Stimulated activated CD4-positive, alpha-beta T cell treated with anti-CD3 and anti-CD28 coated beads, Interleukin-1b, Interleukin-23, amount 100 ng/mL, for 24 hours (primary cell): ENCODE data around the gene SFMBT2.
"Not testable (repeated sequence)": the region's sequence is repeated elsewhere in the genome, so short reads cannot be mapped to it uniquely, and the experiment has no call there.

Experiments used
- DNase-seq, 4 experiments: peaks; one replicate each; pipeline ENCODE4 v3.0.0-alpha.2; 2020; ENCODE audit warnings: low read depth in 4 of 4, low spot score in 1 of 4

Gene SFMBT2

DNA sequence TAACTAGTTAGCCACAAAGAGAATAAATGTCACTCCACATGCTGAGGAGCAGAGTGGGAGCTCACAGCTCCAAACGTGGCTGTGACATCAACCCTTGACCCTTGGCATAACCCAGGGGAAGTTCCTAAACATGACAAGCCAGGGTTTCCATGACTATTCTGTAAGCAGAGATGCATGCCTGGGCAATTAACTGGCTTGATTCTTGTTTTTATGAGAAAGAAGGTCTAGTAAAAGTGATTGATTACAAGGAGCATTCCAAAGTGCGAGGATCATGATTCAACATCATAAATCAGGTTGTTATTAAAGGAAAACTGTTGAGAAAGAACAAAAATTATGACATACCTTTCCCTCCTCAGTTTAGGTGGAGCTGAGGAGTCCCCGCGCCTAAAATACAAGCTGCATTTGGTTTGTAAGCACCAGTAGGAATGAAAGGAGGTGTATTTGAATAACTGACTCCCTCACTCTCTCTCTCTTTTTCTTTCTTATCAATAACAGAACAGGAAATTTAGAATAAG is 108.4 kb downstream of the SFMBT2 start:
- DNase-seq: no peak

GRCh38 chr10:7301006-7301778 is 109.6 kb downstream of the SFMBT2 start:
- DNase-seq: no peak

GRCh38 chr10:7300384-7300971 is 110.4 kb downstream of the SFMBT2 start:
- DNase-seq: no peak

GRCh38 chr10:7299601-7300325 is 111.1 kb downstream of the SFMBT2 start:
- not testable (repeated sequence) for DNase-seq

DNA sequence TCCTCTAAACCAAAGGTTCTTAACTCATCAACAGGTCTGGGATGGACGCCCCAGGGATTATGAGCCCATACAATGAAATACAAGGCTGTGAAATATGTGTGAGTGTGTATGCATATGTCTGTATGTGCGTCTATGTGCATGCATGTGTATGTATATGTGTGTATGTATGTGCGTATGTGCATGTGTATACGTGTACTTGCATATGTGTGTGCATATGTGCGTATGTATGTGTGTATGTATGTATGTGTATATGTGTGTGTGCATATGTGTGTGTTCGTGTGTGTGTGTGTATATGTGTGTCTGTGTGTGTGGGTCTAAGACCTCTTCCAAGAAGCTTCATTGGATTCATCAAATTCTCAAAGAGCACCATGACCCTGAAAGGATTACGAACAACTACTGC is 112.3 kb downstream of the SFMBT2 start:
- no peak for DNase-seq

GRCh38 chr10:7297094-7297493 is 113.7 kb downstream of the SFMBT2 start:
- DNase-seq: no peak

DNA sequence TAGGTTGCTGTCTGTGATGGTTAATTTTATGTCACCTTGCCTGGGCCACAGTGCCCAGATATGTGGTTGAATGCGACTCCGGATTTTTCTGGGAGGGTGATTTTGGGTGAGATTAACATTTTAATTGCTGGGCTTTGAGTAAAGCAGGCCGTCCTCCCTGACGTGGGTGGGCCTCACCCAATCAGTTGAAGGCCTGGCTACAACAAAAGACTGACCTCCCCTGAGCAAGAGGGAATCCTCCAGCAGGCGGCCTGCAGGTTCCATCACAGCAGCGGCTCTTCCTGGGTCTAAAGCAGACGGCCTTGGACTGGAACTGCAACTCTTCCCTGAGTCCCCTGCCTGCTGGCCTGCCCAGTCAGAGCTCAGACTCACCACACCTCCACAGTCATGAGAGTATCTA is 114.2 kb downstream of the SFMBT2 start:
- DNase-seq: no peak

- no peak for DNase-seq
Measured at GRCh38 chr10:7296076-7296475, 114.8 kb downstream of the SFMBT2 start.

DNA sequence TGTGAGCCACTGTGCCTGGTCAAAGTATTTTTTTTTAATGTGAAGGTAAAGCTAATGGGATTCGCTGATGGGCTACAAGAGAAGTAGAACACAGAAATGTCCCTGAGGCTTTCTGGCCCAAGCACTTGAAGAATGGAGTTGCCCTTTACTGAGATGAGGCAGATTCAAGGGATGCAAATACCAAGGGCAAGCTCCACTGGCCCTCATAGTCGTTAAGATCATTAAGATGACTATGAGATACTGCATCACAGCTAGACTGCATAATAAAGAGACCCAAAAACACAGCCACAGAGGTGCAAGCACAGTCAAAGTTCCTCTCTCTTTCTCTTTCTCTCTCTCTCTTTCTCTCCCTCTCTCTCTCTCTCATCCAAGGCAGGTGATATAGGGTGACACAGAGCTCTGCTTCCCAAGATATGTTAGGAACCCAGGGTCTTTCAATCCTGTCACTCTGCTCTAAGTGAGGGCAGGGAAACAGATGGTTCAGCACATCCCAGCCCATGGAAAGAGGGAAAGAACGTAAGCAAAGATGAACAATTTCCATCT is 117.4 kb downstream of the SFMBT2 start:
- no peak for DNase-seq

GRCh38 chr10:7291487-7292270 is 119.2 kb downstream of the SFMBT2 start:
- DNase-seq: no peak

DNA sequence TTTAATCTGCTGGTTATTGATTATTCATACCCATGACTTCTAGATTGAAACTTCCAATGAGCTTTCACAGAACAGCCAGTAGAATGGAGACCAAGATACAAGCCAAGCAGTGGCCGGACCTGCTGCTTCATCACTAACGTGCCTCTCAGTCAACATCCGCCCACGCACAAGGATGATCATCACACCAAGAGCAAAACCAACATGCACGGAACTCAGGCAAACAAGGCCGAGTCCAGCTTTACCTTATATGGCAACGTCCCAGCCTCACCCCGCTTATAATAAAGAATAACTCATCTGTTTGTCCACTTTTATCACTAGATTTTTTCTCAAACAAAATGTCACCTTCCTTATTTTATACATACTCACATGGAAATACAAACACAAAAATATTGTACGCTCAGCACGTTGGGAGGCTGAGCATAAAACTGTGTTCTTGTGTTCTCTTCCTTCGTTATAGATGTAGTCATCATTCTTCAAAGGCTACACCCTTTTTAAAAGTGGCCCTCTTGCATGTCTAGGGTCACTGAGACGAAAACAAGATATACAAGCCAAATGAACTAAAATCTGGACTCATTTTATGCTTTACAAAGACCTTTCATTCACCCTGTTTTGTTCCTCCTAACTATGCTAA is 122.7 kb downstream of the SFMBT2 start:
- no peak for DNase-seq

DNA sequence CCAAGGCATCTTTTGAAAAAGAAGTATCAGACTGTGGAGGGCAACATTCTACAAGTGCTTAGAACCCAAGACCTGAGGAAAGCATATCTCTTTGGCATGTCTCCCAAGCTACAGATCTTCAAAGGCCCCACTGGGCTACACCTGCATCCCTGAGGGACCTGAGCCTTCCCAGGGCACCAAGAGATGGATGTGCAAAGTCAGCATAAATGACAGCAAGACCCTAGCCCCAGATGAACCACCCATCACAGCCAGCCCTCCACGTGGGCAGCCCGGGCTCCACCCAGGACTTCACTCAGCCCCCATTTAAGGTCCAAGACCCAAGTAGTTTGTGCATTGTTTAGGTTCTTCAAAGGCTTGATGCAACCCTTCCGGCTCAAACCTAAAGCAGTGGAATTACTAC is 123.5 kb downstream of the SFMBT2 start:
- no peak for DNase-seq

DNA sequence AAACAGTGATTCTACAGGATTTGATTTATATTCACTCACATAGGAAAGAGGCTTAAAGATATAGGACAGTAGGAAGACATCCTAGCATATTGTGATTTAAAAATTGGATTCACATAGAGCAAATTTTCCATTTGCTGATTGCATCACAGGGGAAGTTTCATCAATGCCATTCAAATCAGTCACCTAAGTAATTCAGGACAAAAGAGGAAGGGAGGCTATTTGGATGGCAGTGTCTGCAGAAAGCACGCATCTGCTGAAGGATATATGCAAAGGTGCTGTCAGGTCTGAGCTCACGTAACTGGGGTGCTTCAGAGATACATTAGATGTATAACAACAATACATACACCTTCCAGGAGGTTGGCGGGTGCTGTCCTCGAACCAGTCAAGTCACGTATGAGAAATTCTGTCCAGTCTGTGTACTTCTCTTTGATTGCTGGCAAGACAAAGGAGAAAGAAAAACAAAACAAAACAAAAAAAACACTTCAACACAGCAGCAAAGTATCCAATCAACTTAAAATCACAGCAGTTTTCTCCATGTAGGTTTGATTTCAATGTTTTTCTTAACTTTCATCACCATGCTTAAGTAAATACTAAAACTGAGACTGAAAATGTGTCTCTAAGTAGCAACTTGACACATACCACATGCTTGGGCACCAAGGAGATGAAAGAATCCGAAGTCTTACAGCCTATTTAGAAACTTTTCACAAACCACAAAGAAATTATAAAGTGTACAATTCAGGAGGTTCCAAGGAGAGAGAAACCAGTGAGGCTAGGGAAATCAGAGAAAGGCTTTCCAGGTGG is 125.1 kb downstream of the SFMBT2 start:
- DNase-seq: no peak

DNA sequence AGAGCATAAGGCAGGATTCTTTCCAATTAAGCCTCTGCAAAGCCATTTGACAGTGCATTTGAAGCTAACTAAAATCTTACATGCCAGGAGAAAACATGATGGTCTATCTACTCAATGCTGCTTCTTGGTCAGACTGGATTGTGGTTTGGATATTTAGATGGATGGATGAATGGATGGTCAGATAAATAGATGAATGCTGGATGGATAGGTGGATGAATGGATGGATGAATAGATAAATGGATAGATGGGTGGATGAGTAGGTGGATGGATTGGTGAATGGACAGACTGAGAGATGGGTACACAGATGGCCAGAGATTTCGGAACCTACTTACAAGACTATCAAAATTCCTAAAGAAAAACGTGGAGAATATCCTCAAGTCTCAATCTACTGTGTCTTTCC is 127.6 kb downstream of the SFMBT2 start:
- DNase-seq: no peak

DNA sequence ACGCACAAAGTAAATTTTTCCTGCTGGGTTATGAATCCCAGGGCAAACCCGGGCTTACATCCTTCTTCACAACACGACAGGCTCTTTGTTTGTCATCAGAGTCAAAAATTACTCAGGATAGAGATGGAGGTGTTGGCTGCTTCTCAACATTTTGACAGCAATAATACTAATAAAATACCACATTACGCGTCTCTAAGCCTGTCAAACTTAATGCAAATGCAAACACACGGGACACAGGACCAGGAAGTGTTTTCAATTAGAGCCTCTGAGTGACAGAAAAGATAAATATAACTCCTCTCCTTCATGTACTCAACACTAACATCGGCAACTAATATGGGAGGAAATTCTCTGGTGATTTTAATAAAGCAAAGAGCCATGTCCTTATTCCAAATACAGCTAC is 128.4 kb downstream of the SFMBT2 start:
- DNase-seq: no peak

DNA sequence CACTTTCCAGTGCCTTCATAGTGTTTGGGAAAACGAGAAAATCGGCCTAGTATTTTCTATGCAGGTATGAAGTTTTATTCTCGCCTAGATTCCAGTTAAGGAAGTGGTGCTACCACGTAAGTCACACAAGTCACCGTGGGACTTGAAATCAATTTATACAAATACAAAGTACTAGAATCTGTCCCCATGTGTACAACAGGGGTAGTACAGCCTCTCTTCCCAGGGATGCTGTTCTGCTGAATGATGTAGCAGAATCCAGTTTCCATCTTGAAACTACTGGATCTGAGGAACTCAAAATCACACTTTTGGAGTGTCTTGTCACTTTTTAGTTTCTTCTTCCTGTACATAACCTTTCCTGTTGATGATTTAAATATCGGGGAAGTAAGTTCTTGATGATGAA is 129.4 kb downstream of the SFMBT2 start:
- DNase-seq: no peak

DNA sequence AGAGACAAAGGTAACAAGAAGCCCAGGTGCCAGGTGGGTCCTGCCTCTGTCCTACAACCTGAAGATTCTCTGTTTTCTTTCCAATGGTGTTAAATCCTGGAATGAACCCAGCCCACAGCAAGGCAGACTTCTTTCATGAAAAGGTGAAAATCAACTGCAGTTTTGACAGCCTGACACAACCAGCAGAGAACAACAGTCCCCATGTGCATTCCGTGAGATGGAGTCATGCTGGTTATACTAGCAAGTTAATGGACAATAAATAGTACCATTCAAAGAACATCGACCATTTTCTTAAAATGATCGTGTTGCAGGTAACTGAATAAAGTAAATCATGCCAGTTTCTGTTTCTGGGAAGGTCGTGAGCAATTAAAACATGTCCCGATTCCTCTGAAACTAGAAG is 131.5 kb downstream of the SFMBT2 start:
- DNase-seq: no peak

GRCh38 chr10:7277867-7278266 is 133.0 kb downstream of the SFMBT2 start:
- no peak for DNase-seq

DNA sequence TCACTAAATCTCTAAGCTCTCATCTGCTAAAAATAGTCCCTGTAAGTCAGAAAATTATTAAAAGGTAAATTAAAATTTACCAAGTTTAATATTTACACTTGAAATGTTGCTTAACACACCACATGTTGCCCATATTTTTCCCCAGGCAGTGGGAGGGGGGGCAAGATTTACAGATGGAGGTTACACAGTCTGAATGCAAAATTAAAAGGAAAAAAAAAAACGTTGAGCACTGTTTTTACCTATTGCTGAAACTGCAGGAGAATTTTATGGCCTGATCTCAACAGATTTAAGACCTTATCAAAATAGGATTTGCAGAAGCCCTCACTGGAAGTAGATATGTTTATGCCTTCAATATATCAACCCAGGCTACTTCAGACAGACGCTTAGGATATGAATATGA is 133.4 kb downstream of the SFMBT2 start:
- DNase-seq: no peak
